ENCODE measurements around the gene PHLDA3. TPM values are rescaled to one million over a fixed set of nuclear protein-coding genes. Genes with fewer than 3 reads are reported as not detected.
"Not testable (repeated sequence)": the region's sequence is repeated elsewhere in the genome, so short reads cannot be mapped to it uniquely, and the experiment has no call there.

The PHLDA3 gene
- total RNA-seq, 1 experiment from 2014 or later: 126 TPM

DNA sequence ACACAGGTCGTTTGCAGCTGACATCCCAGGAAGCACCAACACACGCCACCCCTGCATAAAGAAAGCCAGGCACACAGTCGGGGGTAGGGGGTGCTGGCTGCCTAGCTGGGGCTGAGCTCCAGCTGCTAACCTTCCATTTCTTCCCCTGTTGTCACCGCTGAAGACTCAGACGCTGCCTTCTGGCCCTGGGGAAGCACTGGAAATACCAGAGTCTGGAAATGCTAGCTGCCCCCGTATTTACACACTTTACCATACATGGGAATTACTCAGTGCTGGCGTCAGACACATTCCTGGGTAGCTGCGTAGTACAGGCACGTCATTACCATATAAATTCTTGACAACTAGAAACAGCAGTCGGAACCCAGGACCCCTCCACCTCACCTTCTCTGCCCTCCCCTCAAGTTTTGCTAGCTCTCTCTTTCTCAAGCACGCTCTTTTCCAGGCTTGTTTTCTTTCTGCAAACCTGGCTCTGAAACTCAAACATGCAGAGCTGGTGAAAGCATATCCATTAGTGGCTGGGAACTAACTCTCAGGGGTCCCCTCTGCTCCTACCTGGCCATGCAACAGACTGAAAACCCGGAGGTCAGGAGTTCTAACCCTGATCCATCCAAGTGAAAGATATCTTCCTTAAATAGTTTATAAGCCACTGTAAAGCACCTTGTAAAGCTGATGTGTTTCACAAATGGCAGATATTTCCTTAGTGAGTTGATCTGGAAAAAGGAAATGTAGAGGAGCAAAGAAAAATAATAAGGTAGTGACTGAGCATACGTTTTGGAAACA is 34.6 kb upstream of the PHLDA3 start:
- DNase-seq (ENCODE audit: low read depth): peak; percentile 86

DNA sequence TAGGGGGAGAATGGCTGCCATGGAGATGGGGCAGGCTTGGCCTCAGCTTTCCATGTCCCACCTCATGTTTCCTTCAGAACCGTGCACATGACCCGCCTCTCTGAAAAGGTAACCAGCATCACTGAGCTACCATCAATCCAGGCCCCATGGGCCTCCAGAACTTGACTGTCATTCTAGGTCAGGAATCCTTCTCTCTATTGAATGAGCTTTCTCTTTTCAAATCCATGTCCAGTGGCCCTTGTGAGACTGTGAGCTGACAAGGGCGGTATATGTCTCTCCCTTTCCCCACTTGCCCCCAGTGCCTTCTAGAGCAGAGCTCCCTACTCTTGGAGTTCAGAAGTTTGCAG is 33.5 kb upstream of the PHLDA3 start:
- DNase-seq (ENCODE audit: low read depth): no peak

DNA sequence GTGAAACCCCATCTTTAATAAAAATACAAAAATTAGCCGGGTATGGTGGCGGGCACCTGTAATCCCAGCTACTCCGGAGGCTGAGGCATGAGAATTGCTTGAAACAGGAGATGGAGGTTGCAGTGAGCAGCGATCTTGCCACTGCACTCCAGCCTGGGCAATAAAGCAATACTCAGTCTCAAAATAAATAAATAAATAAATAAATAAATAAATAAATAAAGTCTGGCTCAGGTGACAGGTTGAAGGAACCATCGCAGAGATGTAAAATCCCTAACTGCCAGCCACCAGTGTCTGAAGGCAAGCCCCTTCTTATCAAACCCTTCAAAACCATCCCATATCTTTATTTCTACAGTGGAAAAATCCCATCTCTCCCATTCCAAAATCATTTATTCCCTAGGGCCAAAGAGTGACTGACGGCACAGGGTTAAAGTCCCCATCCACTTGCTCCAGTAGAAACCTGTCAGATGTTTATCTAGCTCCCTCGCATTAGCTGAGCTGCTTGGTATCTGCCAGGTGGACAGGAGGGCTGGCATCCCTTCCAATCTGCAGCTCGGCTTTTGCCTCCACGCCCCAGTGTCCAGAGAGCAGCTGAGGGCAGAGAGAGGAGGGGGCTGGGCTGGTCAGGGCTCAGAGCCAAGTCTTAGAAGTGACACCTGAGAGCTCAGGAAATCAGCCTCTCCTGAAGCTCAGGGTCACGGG is 33.0 kb upstream of the PHLDA3 start:
- no peak for DNase-seq (ENCODE audit: low read depth)

DNA sequence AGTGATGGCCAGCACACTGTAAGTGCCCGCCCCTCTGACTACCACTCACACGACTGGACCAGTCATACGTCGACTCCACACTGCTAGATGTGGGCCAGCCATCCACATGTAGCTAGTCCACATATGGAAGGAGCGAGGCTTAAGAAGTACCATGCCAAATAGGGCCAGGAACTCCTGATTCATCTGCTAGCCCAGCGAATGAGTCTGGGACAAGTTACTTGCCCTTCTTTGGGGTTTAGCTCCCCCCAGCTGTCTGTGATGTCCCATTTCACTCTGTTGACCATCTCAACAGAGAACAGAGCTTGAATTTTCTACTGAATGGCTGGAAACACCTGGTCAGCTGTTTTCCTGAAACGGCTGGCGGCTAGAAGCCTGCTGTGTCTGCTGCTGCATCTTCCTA is 32.2 kb upstream of the PHLDA3 start:
- no peak for DNase-seq (ENCODE audit: low read depth)

DNA sequence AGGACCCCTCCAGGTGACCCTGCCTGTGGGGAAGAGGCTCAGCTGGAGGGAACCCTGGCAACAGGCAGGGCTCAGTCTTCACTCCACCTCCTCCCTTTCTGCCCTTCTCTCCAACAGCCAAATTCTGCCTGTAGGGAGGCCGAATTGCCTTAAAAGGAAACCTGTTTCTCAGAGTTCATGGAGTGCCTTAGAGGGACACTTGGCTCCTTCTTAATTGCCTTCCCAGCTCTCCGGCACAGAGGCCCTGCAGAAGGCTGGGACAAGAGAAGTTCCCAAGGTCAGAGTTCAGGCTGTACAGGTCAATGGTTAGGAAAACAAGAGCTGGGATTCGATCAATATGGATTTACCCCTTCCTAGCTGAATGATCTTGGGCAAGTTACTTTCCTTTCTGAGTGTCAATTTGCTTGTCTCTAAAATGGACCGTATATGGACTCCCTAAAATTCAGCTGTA is 31.7 kb upstream of the PHLDA3 start:
- DNase-seq (ENCODE audit: low read depth): no peak

DNA sequence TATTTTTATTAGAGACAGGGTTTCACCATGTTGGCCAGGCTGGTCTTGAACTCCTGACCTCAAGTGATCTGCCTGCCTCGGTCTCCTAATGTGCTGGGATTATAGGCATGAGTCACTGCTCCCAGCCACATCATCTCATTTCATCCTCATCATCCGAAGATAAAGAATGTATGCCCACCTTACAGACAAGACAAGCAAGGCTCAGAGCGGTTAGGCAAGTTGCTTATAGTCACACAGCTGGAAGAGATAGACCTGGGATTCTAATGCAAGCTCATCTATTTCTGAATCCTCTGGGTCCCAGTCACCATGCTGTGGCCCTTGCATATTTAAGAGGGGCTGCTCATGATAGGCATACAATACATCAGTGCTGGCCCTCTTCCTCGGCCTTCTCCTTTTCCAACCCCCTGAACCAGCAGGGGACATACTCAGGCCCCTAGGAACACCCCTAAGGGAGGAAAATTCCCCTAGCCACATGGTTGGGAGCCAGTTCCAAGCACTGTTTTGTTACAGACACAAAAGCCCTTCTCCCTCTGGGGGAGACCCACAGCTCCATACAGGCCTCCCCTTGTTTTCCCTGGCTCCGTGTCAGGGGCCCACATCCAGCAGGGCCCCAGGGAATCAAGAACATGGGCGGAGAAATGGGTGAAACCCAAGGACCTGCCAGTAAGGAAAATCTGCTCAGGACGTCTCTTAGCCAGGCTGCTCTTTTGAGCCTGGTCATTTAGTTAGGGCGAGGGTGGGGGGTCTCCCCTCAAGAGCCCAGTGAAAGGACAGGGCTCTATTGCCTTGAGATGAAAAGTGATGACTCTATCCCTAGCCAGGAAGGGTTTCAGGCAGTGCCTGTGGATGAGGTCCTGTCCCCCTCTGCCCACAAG is 31.0 kb upstream of the PHLDA3 start:
- no peak for DNase-seq (ENCODE audit: low read depth)

DNA sequence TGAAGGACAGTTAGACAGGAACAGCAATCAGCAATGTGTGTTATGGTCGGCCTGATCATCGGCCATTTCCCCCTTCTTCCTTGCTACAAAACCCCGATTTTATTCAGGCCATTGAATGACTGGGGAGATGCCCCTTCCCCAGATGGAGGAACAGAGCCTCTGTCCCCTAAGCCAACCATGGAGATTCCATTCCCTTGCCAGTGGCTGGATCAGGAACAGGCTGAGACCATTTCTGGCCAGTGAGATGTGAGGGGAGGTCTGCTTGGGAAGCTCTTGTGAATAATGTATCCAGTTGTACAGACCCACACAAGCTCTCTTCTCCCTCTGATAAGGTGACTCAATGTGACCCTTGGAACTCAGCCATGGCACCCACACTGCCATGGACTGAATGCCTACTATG is 30.2 kb upstream of the PHLDA3 start:
- DNase-seq (ENCODE audit: low read depth): no peak

DNA sequence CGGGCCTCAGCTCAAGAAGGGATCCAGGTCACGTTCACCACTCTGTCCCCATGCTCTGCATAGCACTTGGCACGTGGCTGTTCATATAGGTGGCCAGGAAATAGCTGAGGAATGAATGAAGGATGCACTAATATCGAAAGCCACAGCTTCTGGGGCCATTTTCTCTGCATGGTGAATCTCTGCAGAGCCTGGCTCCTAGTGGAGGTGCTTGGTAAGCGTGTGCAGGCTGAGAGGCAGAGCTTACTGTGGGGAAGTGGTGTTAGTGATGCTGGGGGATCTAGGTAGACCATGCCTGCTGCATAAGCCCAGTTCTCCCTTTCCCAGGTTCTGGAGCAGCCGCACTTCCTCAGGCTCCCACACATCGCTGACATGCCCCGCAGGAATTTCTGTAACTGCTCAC is 29.6 kb upstream of the PHLDA3 start:
- DNase-seq (ENCODE audit: low read depth): no peak

DNA sequence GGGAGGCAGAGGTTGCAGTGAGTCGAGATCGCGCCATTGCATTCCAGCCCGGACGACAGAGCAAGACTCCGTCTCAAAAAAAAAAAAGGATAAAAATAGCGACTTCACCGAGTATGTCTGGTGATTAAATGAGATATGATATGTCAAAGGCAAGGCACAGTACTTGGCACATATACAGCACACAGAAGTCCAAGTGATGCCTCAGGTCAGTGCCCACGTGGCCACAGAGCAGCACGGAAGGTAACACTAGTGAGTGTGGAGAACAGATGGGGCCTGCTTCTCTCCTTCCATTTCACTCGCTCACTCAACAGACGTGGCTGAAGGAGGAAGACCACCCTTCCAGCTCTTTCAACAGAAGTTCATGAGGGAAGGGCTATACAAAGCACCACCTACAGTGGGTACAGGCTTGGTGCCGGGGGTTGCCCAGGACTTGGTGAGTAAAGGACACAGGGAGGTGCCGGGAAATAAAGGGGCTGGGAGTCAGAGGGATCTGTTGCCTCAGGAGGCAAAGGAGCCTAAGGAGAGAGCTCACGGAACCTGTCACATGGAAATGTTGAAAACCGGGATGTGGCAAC is 29.0 kb upstream of the PHLDA3 start:
- DNase-seq (ENCODE audit: low read depth): no peak

DNA sequence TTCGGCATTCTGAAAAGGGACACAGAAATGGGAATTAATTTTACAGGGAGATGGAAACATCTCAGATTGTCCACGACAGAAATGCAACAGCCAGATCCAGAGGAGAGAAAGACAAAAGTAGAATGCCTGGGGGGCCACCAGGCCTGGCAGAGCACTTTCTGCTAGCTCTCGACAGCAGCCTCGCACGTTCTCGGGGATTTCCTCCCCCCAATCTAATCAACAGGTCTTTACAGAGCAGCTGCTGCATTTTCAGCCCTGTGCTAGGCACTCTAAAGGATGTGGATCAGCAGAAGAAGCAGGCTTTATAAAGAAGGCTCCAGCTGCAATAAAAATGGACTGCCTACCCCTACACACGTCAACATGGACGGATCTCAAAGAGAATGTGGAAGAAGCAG is 27.3 kb upstream of the PHLDA3 start:
- no peak for DNase-seq (ENCODE audit: low read depth)

DNA sequence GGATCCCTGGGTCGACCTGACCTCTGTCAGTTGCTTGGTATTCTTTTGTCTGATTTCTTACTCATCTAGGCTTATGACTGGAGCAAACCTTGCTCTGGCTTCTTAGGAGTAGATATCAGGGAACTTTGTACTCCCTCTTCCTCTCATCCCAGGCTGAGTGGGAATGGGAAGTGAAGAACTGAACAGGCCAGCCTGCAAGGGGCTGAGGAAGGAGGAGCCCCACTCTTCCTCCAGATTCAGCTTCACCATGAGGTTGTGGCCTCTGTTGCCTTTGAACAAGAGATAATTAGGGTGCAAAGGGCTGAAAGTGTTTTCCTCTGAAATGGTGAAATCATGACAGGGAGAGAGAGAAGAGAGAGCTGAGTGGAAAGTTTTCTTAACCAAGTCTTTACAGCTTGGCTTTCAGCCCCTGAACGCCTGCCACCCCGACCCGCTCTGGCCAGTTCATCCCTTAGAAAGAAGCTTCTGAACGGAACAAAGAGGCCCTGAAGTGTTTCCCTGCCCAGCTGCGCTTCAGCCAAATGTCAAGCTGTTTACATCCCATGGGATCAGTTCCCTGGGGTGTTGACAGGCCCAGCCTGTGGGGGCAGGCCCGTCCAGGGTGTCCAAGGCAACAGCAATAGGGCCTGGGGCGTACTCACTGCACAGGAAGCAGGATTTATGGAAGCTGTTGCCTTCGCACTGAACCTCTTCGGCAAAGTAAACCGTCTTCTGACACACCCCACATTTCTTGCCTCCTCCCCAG is 26.7 kb upstream of the PHLDA3 start:
- no peak for DNase-seq (ENCODE audit: low read depth)

DNA sequence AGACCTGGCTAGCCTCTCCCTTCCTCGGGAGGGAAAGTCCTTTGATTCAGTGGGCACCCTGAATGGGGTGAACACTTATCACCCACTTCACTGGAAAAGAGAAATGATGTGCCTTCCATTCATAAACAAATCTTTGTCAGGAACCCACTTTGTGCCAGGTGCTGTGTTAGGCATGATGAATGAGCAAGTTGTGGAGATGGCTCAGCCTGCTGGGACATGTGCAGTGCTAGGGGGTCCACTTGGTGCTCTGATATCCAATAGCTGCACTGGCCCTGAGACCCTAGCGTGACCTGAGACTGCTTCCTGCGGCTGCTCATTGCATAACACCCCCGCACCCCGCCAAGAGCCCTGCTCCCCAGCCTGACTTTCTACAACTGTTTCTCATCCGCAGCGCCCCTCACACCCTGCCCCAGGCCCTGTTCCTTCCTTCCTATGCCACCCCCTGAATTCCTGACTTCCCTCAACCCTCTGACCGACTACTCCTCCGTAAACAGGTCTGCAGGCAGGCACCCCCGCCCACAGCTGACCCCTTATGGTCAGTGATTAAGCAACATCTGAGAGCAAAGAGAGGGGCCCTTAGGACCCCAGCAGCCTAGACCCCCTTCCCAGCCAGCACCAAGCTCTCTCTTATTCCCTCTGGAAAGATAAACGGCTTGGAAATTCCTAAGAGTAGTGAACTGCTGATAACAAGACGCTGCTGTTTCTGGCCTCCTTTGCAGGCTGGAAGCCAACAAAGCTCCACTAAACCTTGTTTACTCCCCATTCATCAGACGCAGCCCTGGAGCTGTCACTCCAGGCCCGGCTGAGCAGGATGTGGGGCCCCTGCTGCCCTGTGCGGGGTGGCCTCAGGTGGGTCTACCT is 25.0 kb upstream of the PHLDA3 start:
- no peak for DNase-seq (ENCODE audit: low read depth)

DNA sequence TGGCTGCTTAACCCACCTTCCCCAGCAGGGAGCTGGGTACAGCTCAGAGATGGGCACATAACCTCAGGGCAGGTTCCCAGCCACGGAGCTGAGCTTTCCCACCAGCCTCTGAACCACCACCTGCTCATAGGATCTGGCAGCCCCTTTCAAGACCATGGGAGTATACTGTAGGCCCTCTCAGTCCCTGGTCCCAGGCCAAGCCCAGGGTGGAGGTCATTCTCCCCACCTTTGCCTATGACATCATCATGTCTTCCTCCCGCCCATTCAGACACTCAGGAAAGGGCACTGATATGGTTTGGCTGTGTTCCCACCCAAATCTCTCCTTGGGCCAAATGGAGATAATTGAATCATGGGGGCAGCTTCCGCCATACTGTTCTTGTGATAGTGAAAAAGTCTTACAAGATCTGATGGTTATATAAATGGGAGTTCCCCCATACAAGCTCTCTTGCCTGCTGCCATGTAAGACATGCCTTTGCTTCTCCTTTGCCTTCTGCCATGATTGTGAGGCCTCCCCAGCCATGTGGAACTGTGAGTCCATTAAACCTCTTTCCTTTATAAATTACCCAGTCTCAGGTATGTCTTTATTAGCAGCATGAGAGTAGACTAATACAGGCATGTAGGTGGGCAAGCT is 24.2 kb upstream of the PHLDA3 start:
- not testable (repeated sequence) for DNase-seq (ENCODE audit: low read depth)

DNA sequence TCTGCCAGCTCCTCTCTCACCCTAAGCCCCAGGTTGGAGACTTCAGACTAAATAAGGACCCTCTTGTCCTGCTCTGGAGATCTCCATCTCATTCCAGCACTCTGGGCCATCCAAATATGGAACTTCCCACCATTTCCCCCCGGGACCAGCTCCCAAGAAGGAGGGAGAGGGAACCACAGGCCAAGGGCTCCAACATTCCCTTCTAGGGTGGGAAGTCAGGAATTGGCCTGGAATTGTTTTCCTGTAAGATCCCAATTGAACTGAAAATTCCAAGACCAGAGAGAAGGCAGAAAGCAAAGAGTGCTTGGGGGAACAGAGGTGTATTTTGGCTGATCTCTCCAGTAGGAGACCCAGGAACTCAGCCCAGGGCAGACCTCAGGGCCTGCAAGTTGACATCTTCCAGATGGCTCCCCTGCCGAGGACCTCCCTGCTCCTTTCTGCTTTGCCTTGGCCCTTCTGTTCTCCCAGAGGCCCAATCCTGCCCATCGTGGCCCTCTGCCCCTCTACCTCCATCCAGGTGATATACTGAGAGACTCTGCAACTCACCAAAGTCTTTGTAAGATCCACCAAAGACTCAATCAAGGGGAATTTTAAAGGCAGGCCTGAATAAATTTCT is 23.0 kb upstream of the PHLDA3 start:
- no peak for DNase-seq (ENCODE audit: low read depth)

DNA sequence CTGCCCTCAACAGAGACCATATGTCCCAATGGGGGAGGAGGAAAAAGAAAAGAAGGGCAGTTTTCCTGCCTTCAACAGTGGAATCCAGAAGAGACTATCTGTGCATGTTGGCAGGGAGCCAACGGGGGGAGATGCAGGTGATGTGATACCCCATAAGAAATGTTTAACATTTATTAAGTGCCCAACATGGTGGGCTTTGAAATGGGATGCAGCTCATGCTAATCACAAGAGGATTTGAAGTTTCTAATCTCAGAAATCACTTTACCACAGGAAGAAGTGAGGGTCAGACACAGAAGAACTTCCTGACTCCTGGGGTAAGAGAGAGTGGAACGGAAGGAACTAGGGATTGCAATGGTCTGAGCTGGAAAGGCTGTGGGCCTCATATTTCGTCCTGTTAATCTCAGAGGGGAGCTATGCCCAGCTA is 21.7 kb upstream of the PHLDA3 start:
- peak; percentile 25 for DNase-seq (ENCODE audit: low read depth)

DNA sequence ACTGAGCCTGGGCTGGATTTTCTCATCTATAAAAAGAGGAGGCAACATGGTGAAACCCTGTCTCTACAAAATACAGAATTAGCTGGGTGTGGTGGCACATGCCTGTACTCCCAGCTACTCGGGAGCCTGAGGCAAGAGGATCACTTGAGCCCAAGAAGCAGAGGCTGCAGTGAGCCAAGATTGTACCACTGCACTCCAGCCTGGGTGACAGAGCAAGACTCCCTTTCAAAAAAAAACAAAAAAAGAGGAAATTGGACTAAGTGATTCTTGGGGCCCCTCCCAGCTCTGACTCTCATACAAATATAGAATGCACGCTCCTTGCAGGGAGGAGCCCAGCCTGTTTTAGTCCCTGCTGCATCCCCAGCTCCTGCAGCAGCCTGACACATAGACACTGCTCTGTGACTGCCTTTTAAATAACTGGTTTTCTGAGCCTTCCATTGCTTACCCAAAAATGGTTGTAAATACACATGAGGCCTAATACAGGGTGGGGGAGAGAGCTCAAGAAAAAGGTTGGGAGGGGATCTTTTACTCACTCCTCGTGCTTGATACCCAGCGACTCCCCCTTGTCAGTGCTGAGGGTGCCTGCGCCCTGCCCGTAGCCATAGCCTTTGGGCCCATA is 20.8 kb upstream of the PHLDA3 start:
- DNase-seq (ENCODE audit: low read depth): no peak

DNA sequence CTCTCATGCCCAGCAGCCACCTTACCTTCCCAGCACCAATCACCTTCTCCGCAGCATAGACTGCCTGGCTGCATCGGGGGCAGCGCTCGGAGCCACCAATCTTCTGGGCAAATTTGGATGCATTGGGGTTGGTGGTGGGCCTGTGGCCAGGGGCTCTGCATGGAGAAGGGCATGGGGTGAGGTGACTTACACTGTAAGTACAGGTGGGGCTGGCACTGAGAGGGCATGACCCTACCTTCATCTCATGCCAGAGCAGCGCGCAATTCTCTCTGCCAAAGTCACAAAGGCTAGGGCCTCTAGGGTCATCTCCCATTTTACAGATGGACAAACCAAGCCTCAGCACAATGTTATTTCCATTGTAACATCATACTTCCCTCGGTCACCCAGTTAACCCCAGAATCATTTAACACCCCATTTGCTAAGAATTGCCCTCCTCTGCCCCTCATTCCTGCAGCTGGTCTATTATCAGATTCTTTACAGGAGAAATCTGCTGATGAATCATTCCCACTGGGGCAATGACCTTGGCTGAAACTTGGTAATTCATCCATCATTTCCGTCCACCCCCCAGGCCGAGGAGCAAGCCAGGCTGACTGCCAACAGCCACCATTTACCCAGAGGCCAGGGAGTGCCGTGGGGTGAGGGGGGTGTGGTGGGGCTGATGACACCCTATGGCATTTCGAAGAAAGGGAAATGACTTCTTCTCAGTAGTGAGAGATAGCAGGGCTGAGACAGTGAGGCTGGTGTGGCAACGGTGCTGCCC is 20.0 kb upstream of the PHLDA3 start:
- peak; percentile 97 for DNase-seq (ENCODE audit: low read depth)

DNA sequence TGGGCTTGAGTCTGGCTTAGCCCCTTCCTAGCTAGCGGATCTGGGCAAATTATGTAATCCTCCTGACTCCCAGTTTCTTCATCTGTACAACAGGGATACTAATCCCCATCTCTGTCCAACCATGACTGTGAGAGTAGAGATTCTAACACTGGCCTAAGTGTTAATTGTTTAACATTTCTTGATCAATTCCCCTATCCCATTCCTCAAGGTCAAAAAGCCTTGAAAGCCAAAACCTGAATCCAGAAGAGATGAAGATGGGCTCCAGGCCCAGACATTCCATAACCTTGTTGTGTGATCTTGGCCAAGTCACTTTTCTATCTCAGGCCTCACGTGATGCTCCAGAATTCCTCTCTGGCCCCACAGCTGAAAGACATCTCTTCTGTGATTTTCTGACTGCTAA is 18.8 kb upstream of the PHLDA3 start:
- DNase-seq (ENCODE audit: low read depth): no peak
